K562 (cell line): ENCODE data around the gene DDHD1. TPM values are rescaled to one million over a fixed set of nuclear protein-coding genes. Genes with fewer than 3 reads are reported as not detected.

Experiments used
- ATAC-seq: fragments of 200-7000 bp; cut with Tn5 transposase; 3 replicates; pipeline ENCODE4 v1.9.1; 2020; ENCODE audit warnings: moderate library complexity
- BruUV-seq: library from RNA; stranded (reverse); fragments of 400-500 nt; replicated peaks from 2 replicates; lab custom pipeline; 2021; lab: Mats Ljungman, UMichigan
- CTCF ChIA-PET: fragments of 300-600 bp; formaldehyde crosslinking; extraction: SDS; loops from one replicate; lab custom pipeline; 2021; ENCODE audit warnings: low intra/inter-chr PET ratio; lab: Yijun Ruan, JAX
- POLR2A ChIA-PET: fragments of 300-600, 350-650 bp; sonication (Branson Sonifier 250); formaldehyde crosslinking; extraction: SDS; loops from one replicate; lab custom pipeline; 2021; ENCODE audit warnings: antibody characterized with exemption, inconsistent platforms; lab: Yijun Ruan, JAX
- DNase-seq, 4 experiments: peaks; one replicate each; pipeline versions ENCODE4 v3.0.0 to v3.0.0-alpha.2; 2011 to 2018; ENCODE audit warnings: low spot score in 3 of 4, mixed read lengths in 3 of 4; ENCODE audit errors: extremely low read depth in 1 of 4
- FAIRE-seq: peaks from 2 replicates; lab custom pipeline; 2011; peaks lifted over from hg19 to GRCh38; lab: Jason Lieb, UNC
- H2AFZ ChIP-seq: 2 replicates; pipeline ENCODE4 v1.6.0; 2011; ENCODE audit warnings: low read depth, low read length, control low read depth, inconsistent platforms
- H3K27ac ChIP-seq: fragments of 200-600 bp; 3 replicates; pipeline ENCODE4 v1.8.0; 2011; ENCODE audit warnings: low read depth, mild to moderate bottlenecking, control low read depth, inconsistent platforms, low read length, moderate library complexity, mixed read lengths; ENCODE audit errors: extremely low read depth
- H3K27me3 ChIP-seq, 2 experiments: fragments of 300-600 bp in 1 of 2; 2 replicates in 1 of 2; 3 replicates in 1 of 2; pipeline versions ENCODE4 v1.6.0 to v1.8.0; 2011; ENCODE audit warnings: inconsistent platforms in 2 of 2, low read length in 2 of 2, mild to moderate bottlenecking in 1 of 2, mixed read lengths in 1 of 2, moderate library complexity in 1 of 2; ENCODE audit not compliant: control insufficient read depth in 2 of 2, insufficient read depth in 2 of 2
- H3K36me3 ChIP-seq: fragments of 300-600 bp; 3 replicates; pipeline ENCODE4 v1.8.0; 2011; ENCODE audit warnings: mild to moderate bottlenecking, low read length, inconsistent platforms; ENCODE audit not compliant: control insufficient read depth, insufficient read depth
- H3K4me1 ChIP-seq, 2 experiments: fragments of 200-600 bp in 1 of 2; replicated peaks in 1 of 2; 2 replicates in 1 of 2; 3 replicates in 1 of 2; pipeline versions ENCODE4 v1.5.1 to v1.8.0; 2011; ENCODE audit warnings: inconsistent platforms in 2 of 2, low read length in 2 of 2, mild to moderate bottlenecking in 1 of 2, mixed read lengths in 1 of 2, moderate library complexity in 1 of 2; ENCODE audit not compliant: control insufficient read depth in 2 of 2, insufficient read depth in 2 of 2
- H3K4me2 ChIP-seq: 2 replicates; pipeline ENCODE4 v1.6.1; 2011; ENCODE audit warnings: low read length, control low read depth, inconsistent platforms, mixed read lengths; ENCODE audit not compliant: insufficient read depth
- H3K4me3 ChIP-seq: fragments of 200-600 bp; sonication (generic), shearing (Covaris generic); 2 replicates; pipeline ENCODE4 v1.5.1; 2016; ENCODE audit warnings: control low read depth, inconsistent platforms
- H3K79me2 ChIP-seq: fragments of 200-600 bp; 3 replicates; pipeline ENCODE4 v1.8.0; 2011; ENCODE audit warnings: low read length, inconsistent platforms; ENCODE audit not compliant: control insufficient read depth, insufficient read depth
- H3K9ac ChIP-seq, 2 experiments: 2 replicates each; pipeline versions ENCODE4 v1.6.0 to v1.6.1; 2011; ENCODE audit warnings: low read depth in 2 of 2, low read length in 2 of 2, control low read depth in 1 of 2, inconsistent platforms in 1 of 2, mild to moderate bottlenecking in 1 of 2, mixed read lengths in 1 of 2; ENCODE audit not compliant: insufficient read depth in 1 of 2
- H3K9me1 ChIP-seq: one replicate; pipeline ENCODE4 v1.6.0; 2011; ENCODE audit warnings: inconsistent platforms, mild to moderate bottlenecking, low read length, moderate library complexity; ENCODE audit not compliant: control insufficient read depth, insufficient read depth
- H3K9me3 ChIP-seq: replicated peaks from 2 replicates; pipeline ENCODE4 v1.5.1; 2011; ENCODE audit warnings: low read depth, low read length, inconsistent platforms; ENCODE audit not compliant: control insufficient read depth, insufficient read depth
- H4K20me1 ChIP-seq: replicated peaks from 2 replicates; pipeline ENCODE4 v1.6.1; 2011; ENCODE audit warnings: low read length, inconsistent platforms, mixed read lengths; ENCODE audit not compliant: control insufficient read depth, insufficient read depth
- CHD1 ChIP-seq: fragments of 200-600 bp; sonication (generic); IDR thresholded peaks from one replicate; pipeline ENCODE4 v1.6.1; 2012; ENCODE audit warnings: mild to moderate bottlenecking, moderate library complexity, low read length, inconsistent platforms
- CHD2 ChIP-seq: IDR thresholded peaks from 2 replicates; pipeline ENCODE4 v1.6.1; 2011; ENCODE audit warnings: low read depth, low read length
- GABPA ChIP-seq: fragments of 200-800 bp; sonication (Bioruptor generic); conservative IDR thresholded peaks from 2 replicates; pipeline ENCODE4 v1.6.1; 2016; ENCODE audit warnings: low read depth, missing genetic modification characterization, missing compliant biosample characterization
- GABPB2 ChIP-seq: fragments of 250-450 bp; sonication (Bioruptor Pico); conservative IDR thresholded peaks from 2 replicates; pipeline ENCODE4 v1.5.1; 2021; ENCODE audit warnings: mild to moderate bottlenecking
- NFE2L1 ChIP-seq: fragments of 450-650 bp; IDR thresholded peaks from 2 replicates; pipeline ENCODE4 v1.6.1; 2016; ENCODE audit warnings: missing genetic modification characterization, low read depth, mild to moderate bottlenecking, missing compliant biosample characterization, moderate library complexity, borderline replicate concordance
- SAFB2 ChIP-seq: fragments of 200-400 bp; formaldehyde crosslinking; IDR thresholded peaks from 2 replicates; pipeline ENCODE4 v1.6.1; 2018; ENCODE audit warnings: borderline replicate concordance, low read length, low read depth, moderate library complexity; ENCODE audit not compliant: severe bottlenecking
- TEAD4 ChIP-seq, 2 experiments: sonication (generic) in 1 of 2; formaldehyde crosslinking in 1 of 2; IDR thresholded peaks; 2 replicates each; pipeline versions ENCODE4 v1.6.1 to v1.8.0; 2012 to 2022; ENCODE audit warnings: borderline replicate concordance in 1 of 2, inconsistent platforms in 1 of 2, low read length in 1 of 2, mild to moderate bottlenecking in 1 of 2, missing genetic modification reagents in 1 of 2
- ZNF146 ChIP-seq: IDR thresholded peaks from one replicate; pipeline ENCODE4 v1.6.1; 2018; ENCODE audit warnings: missing compliant biosample characterization; ENCODE audit not compliant: unreplicated experiment
- ZNF212 ChIP-seq: fragments of 450-650 bp; formaldehyde crosslinking; IDR thresholded peaks from 2 replicates; pipeline ENCODE4 v1.4.0; 2020; ENCODE audit warnings: mild to moderate bottlenecking
- ZNF551 ChIP-seq: fragments of 250-450 bp; sonication (Bioruptor Pico); IDR thresholded peaks from 2 replicates; pipeline ENCODE4 v1.5.0; 2021; ENCODE audit warnings: mild to moderate bottlenecking, moderate library complexity
- WGBS: fragments of 100-300 bp; shearing (Covaris generic); methylation state at CpG from one replicate; pipeline ENCODE4 v1.1.6; 2016; ENCODE audit warnings: low coverage, mixed read lengths; ENCODE audit not compliant: insufficient coverage; ENCODE audit errors: missing lambda C conversion rate; 5-methylcytosine and 5-hydroxymethylcytosine counted together
- in situ Hi-C: fragments of 300-500 bp; cut with MboI; formaldehyde crosslinking; loops from 4 replicates; pipeline ENCODE4 v1.15.0; 2018; ENCODE audit warnings: inconsistent platforms, mixed read lengths
- intact Hi-C: fragments of 100-400 bp; cut with micrococcal nuclease; formaldehyde crosslinking; loops from 2 replicates; pipeline ENCODE4 v1.14.2; 2022
- polyA plus RNA-seq, 8 experiments: library from polyadenylated mRNA; depleted of rRNA in 4 of 8; stranded (reverse) in 5 of 8; unstranded in 3 of 8; fragments of >200 nt; fragmentation: Nextera tagmentation in 2 of 8; fragmentation: Illumina TruSeq in 1 of 8; extraction: Ambion mirVana in 2 of 8; extraction: Trizol in 1 of 8; gene quantifications; 2 replicates each; pipeline versions ENCODE4 v1.2.1 to v1.2.3, GENCODE V29; 2011 to 2014; ENCODE audit warnings: inconsistent platforms in 1 of 8, missing spikeins in 1 of 8
- total RNA-seq, 7 experiments: library from RNA; depleted of rRNA in 6 of 7; stranded (reverse); fragments of >200 nt in 6 of 7; fragmentation: Illumina TruSeq in 2 of 7; extraction: Trizol in 2 of 7; gene quantifications; 2 replicates each; pipeline versions ENCODE4 v1.2.1 to v1.2.3, GENCODE V29; 2011 to 2021; ENCODE audit warnings: low replicate concordance in 1 of 7
- TF ChIP-seq, protein P1 (sequence below): fragments of 450-650 bp; IDR thresholded peaks from 2 replicates; pipeline ENCODE4 v1.6.1; 2017; ENCODE audit warnings: mild to moderate bottlenecking, moderate library complexity

The DDHD1 gene
- total and polyA plus RNA-seq, 9 of the 15 experiments (the other 6 are each of a cell fraction or from before 2014, with no cell fraction given), result 1.2 to 12.3 (median 5.0) TPM

DNA sequence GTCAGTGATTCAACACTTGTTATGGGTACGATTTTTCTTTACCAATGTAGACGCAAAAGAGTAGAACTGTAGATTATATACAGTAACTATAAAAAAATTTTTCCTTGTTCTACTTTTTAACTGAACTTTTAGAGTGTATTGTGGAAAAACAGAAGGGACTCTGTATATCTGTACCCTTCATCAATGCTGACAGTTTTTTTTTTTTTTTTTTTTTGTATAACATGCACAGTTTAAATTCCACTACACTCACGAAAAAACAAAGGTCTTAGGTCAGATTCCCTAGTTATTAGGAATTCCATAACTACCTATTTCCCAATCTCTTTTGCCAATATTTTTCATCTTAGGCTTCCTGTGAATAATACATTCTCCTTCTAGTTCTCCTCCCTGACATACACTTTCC is 6.4 kb downstream of the DDHD1 start:
- no peak overlapping the region for H2AFZ ChIP-seq
- H3K4me3 ChIP-seq, result no peak overlapping the region
- in situ Hi-C loops (no loop called here), intact Hi-C loops (no loop called here)
- FAIRE-seq (no peak), DNase-seq (no peak), ATAC-seq (no peak)
- ChIA-PET POLR2A (no interaction called here), CTCF (no interaction called here)
- H3K27me3 ChIP-seq, result no peaks in the 10 kb centered on the region
- H3K4me2 ChIP-seq, result no peak overlapping the region
- BruUV-seq, result no TSS peak
- H3K79me2 ChIP-seq, result peaks cover 80% of the 10 kb centered on the region
- H3K36me3 ChIP-seq, result 0 out of 3 replicates have a peak, but pooled peaks cover 2% of the 10 kb centered on the region
- peaks cover 0 to 9% of the 10 kb centered on the region in 2 experiments; a peak in 3 of 5 replicates for H3K4me1 ChIP-seq
- TF ChIP-seq ZNF146 (CRISPR knock-in tag), result no peak
- no peak for TF ChIP-seq ZNF212 (CRISPR knock-in tag)
- no peak for TF ChIP-seq CHD2
- no peak for TF ChIP-seq SAFB2
- no peak for TF ChIP-seq CHD1
- TF ChIP-seq TEAD4 (IDR thresholded peaks at IDR 0.05; ENCODE audit: low read length), result no peak
- no peak for TF ChIP-seq TEAD4 (CRISPR knock-in tag; IDR thresholded peaks at IDR 0.05; ENCODE audit: borderline replicate concordance)
- TF ChIP-seq, protein P1, sequence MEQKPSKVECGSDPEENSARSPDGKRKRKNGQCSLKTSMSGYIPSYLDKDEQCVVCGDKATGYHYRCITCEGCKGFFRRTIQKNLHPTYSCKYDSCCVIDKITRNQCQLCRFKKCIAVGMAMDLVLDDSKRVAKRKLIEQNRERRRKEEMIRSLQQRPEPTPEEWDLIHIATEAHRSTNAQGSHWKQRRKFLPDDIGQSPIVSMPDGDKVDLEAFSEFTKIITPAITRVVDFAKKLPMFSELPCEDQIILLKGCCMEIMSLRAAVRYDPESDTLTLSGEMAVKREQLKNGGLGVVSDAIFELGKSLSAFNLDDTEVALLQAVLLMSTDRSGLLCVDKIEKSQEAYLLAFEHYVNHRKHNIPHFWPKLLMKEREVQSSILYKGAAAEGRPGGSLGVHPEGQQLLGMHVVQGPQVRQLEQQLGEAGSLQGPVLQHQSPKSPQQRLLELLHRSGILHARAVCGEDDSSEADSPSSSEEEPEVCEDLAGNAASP, result no peak
- TF ChIP-seq NFE2L1, result no peak
- no peak for TF ChIP-seq ZNF551 (CRISPR knock-in tag)
- TF ChIP-seq GABPB2 (CRISPR knock-in tag), result no peak
- no peak for TF ChIP-seq GABPA (tag)
- H3K27ac ChIP-seq, result no peak overlapping the region
- H3K9ac ChIP-seq, result no peak overlapping the region
- no peaks in the 10 kb centered on the region for H3K9me3 ChIP-seq
- WGBS, result 38% methylated on average over 3 of the region's 3 CpGs
- 0 out of 2 replicates have a peak, but pooled peaks cover 6% of the 10 kb centered on the region for H4K20me1 ChIP-seq
- H3K9me1 ChIP-seq, result no peaks in the 10 kb centered on the region
